HG03378 (cell line): Measurements from ENCODE around the gene RPL10.
A peak's percentile ranks its signal among the peaks of the same experiment; 100 is the strongest.

Experiments
- ATAC-seq: cut with Tn5 transposase; IDR thresholded peaks from one replicate; pipeline ENCODE4 v1.9.1; 2021; ENCODE audit warnings: mild to moderate bottlenecking, moderate library complexity; ENCODE audit not compliant: unreplicated experiment

RPL10 gene

GRCh38 chrX:154397888-154398667 lies at the start of gene RPL10:
RPL10 (plus strand) TSS chrX:154398377; CDS start chrX:154398520, 143 bp downstream.
- peak; percentile 62 for ATAC-seq

- ATAC-seq: no peak
Observed at GRCh38 chrX:154348646-154349358, 49.4 kb upstream of the RPL10 start.

GRCh38 chrX:154349359-154349935 lies 48.7 kb upstream of the RPL10 start:
- ATAC-seq: no peak

GRCh38 chrX:154349979-154350378 lies 48.2 kb upstream of the RPL10 start:
- no peak for ATAC-seq

- ATAC-seq: no peak
Observed at GRCh38 chrX:154350429-154351182, 47.6 kb upstream of the RPL10 start.

GRCh38 chrX:154351183-154352011 lies 46.8 kb upstream of the RPL10 start:
- no peak for ATAC-seq

GRCh38 chrX:154352012-154352401 lies 46.2 kb upstream of the RPL10 start:
- no peak for ATAC-seq

- ATAC-seq: no peak
Observed at GRCh38 chrX:154352466-154352865, 45.7 kb upstream of the RPL10 start.

- no peak for ATAC-seq
Observed at GRCh38 chrX:154353172-154353843, 44.9 kb upstream of the RPL10 start.

- no peak for ATAC-seq
Observed at GRCh38 chrX:154354013-154354412, 44.2 kb upstream of the RPL10 start.

GRCh38 chrX:154354516-154354915 lies 43.7 kb upstream of the RPL10 start:
- ATAC-seq: no peak

GRCh38 chrX:154355094-154355775 lies 42.9 kb upstream of the RPL10 start:
- ATAC-seq: no peak

- no peak for ATAC-seq
Observed at GRCh38 chrX:154355776-154356140, 42.4 kb upstream of the RPL10 start.

- ATAC-seq: no peak
Observed at GRCh38 chrX:154356596-154356995, 41.6 kb upstream of the RPL10 start.

GRCh38 chrX:154357205-154357604 lies 41.0 kb upstream of the RPL10 start:
- ATAC-seq: no peak

GRCh38 chrX:154358011-154358410 lies 40.2 kb upstream of the RPL10 start:
- no peak for ATAC-seq

GRCh38 chrX:154358829-154359228 lies 39.3 kb upstream of the RPL10 start:
- ATAC-seq: no peak

- ATAC-seq: no peak
Observed at GRCh38 chrX:154359362-154360154, 38.6 kb upstream of the RPL10 start.
